Gastroesophageal sphincter (tissue), 3 donors: Measurements from ENCODE around the gene NKX3-2.

ENCODE experiments used
- CTCF ChIP-seq, 4 experiments: fragments of 200-600 bp in 2 of 4; fragments of 450-650 bp in 2 of 4; sonication (generic) in 1 of 4; IDR thresholded peaks; one replicate each; pipeline ENCODE4 v1.5.1; 2017 to 2019; ENCODE audit warnings: antibody characterized with exemption in 4 of 4, mild to moderate bottlenecking in 2 of 4, moderate library complexity in 2 of 4
- POLR2A ChIP-seq, 2 donors: fragments of 450-650 bp; IDR thresholded peaks; one replicate each; pipeline ENCODE4 v1.6.1; 2017; ENCODE audit warnings: antibody characterized with exemption in 2 of 2, mild to moderate bottlenecking in 2 of 2, moderate library complexity in 1 of 2
- POLR2AphosphoS5 ChIP-seq: sonication (generic); formaldehyde crosslinking; IDR thresholded peaks from one replicate; pipeline ENCODE4 v1.6.1; 2017; ENCODE audit warnings: antibody characterized with exemption

- TF ChIP-seq CTCF (IDR thresholded peaks at IDR 0.05) (no peak), POLR2A (IDR thresholded peaks at IDR 0.05) (no peak), POLR2AphosphoS5 (no peak)
Measured at GRCh38 chr4:13535708-13536361, 8.5 kb downstream of the NKX3-2 start.
